GM13977 (cell line): ENCODE data around the gene TACR2.

ENCODE experiments used
- DNase-seq: peaks from one replicate; pipeline ENCODE4 v3.0.0; 2012; ENCODE audit warnings: low spot score
- CTCF ChIP-seq: IDR thresholded peaks from 2 replicates; pipeline ENCODE4 v1.5.1; 2012; ENCODE audit warnings: mild to moderate bottlenecking, control low read depth; ENCODE audit not compliant: insufficient read depth; ENCODE audit errors: extremely low read depth, missing control alignments
- in situ Hi-C: fragments of 300-500 bp; cut with MboI; formaldehyde crosslinking; loops from one replicate; pipeline ENCODE4 v1.12.0; 2022; ENCODE audit warnings: low sequenced_read_pairs, low pct_unique_long_range_greater_than_20kb, mixed read lengths, inconsistent platforms; ENCODE audit not compliant: unreplicated experiment

TACR2 gene

GRCh38 chr10:69356187-69356586 lies 60.5 kb downstream of the TACR2 start:
- in situ Hi-C loops = no loop called here
- TF ChIP-seq CTCF = no peak
- DNase-seq = no peak

GRCh38 chr10:69353977-69354635 lies 62.6 kb downstream of the TACR2 start:
- no peak for DNase-seq
- no peak for TF ChIP-seq CTCF
- in situ Hi-C loops = no loop called here
